Esophagus muscularis mucosa (tissue), 4 donors: ENCODE data around the gene OR1K1. TPM values are rescaled to one million over a fixed set of nuclear protein-coding genes. Genes with fewer than 3 reads are reported as not detected.
A peak's percentile ranks its signal among the peaks of the same experiment; 100 is the strongest.

Experiments
- DNase-seq: peaks from one replicate; pipeline ENCODE4 v3.0.0-alpha.2; 2017; ENCODE audit errors: extremely low spot score
- H3K27ac ChIP-seq, 4 donors: fragments of 200-600 bp; sonication (generic); replicated peaks in 1 of 4; 1 replicate in 3 of 4; 2 replicates in 1 of 4; pipeline ENCODE4 v1.5.1; 2016 to 2019; ENCODE audit warnings: mild to moderate bottlenecking in 1 of 4
- H3K27me3 ChIP-seq, 4 donors: fragments of 200-600 bp; sonication (generic); one replicate each; pipeline versions ENCODE4 v1.5.1 to v1.6.0; 2016 to 2019
- H3K36me3 ChIP-seq, 4 donors: fragments of 200-600 bp; sonication (generic); one replicate each; pipeline ENCODE4 v1.5.1; 2016 to 2019
- H3K4me1 ChIP-seq, 4 donors: fragments of 200-600 bp; sonication (generic); one replicate each; pipeline ENCODE4 v1.5.1; 2016 to 2019
- H3K4me3 ChIP-seq, 4 donors: fragments of 200-600 bp; sonication (generic); 1 replicate in 2 of 4; 2 replicates in 2 of 4; pipeline ENCODE4 v1.5.1; 2016 to 2019; ENCODE audit warnings: mild to moderate bottlenecking in 4 of 4, moderate library complexity in 1 of 4
- H3K9me3 ChIP-seq, 4 donors: fragments of 200-600 bp; sonication (generic); 1 replicate in 3 of 4; 2 replicates in 1 of 4; pipeline ENCODE4 v1.5.1; 2016 to 2019
- EP300 ChIP-seq: sonication (generic); formaldehyde crosslinking; IDR thresholded peaks from one replicate; pipeline ENCODE4 v1.6.1; 2017; ENCODE audit warnings: antibody characterized with exemption
- POLR2A ChIP-seq: fragments of 450-650 bp; IDR thresholded peaks from one replicate; pipeline ENCODE4 v1.6.1; 2017; ENCODE audit warnings: antibody characterized with exemption, moderate library complexity, mild to moderate bottlenecking, low read depth
- POLR2AphosphoS5 ChIP-seq, 2 donors: sonication (generic); formaldehyde crosslinking; IDR thresholded peaks; one replicate each; pipeline ENCODE4 v1.6.1; 2017; ENCODE audit warnings: antibody characterized with exemption in 2 of 2
- WGBS: methylation state at CpG from one replicate; pipeline ENCODE4 v1.1.5; 2018; 5-methylcytosine and 5-hydroxymethylcytosine counted together
- intact Hi-C: fragments of 100-400 bp; cut with DNase I; formaldehyde crosslinking; loops from one replicate; pipeline ENCODE4 v1.15.1; 2023
- total RNA-seq, 4 donors: library from RNA; depleted of rRNA; stranded (reverse); fragments of >200 nt; gene quantifications; one replicate each; pipeline versions ENCODE4 v1.1.0 to v1.2.1, GENCODE V29; 2016
- TF ChIP-seq, protein P1 (sequence below), 3 experiments: fragments of 200-600 bp in 2 of 3; fragments of 450-650 bp in 1 of 3; sonication (generic) in 2 of 3; IDR thresholded peaks; one replicate each; pipeline ENCODE4 v1.5.1; 2017 to 2019; ENCODE audit warnings: antibody characterized with exemption in 3 of 3, mild to moderate bottlenecking in 2 of 3, moderate library complexity in 1 of 3

The OR1K1 gene
- total RNA-seq, 4 donors from 2014 or later = not detected

DNA sequence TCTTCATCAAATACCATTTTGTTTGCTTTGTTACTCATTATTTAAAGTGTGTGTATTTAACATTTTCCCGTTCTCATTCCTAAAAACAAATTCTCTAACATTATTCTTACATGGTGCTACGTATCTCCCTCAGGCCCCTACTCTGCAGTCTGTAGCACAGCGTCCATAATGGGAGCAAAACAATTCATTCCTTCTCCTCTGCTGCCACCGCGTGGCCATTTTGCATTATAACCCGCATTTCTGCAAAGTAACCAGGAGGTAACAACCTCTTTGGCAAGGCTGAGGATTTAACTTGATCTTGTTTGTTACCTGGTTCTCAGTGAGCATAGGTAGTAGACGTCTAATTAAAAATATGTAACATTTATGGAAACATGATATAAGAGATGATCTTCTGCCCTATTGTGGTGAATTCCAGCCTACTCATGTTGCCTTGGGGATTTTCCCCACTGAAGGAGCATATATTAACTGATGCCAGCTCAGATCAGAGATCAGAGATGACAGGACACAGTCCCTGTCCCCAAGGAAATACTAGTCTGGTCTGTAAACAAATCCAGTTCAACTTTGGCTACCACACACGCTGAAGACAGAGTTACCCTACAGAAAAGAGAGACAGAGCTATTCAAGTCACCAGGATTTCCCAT lies 10.5 kb downstream of the OR1K1 start:
- 4% methylated on average over 8 of the region's 8 CpGs for WGBS
- intact Hi-C loops = loop anchor here (2.0 kb wide), 1 partner anchor 346 kb away; no protein-coding TSS in a partner anchor
- Histone ChIP-seq H3K27ac (no peak overlapping the region), H3K4me3 (no peak overlapping the region), H3K4me1 (peaks cover 0 to 7% (median 2%) of the 10 kb centered on the region in 4 donors), H3K36me3 (peaks cover 0 to 7% (median 2%) of the 10 kb centered on the region in 4 donors), H3K27me3 (no peaks in the 10 kb centered on the region), H3K9me3 (no peaks in the 10 kb centered on the region)
- TF ChIP-seq, protein P1, sequence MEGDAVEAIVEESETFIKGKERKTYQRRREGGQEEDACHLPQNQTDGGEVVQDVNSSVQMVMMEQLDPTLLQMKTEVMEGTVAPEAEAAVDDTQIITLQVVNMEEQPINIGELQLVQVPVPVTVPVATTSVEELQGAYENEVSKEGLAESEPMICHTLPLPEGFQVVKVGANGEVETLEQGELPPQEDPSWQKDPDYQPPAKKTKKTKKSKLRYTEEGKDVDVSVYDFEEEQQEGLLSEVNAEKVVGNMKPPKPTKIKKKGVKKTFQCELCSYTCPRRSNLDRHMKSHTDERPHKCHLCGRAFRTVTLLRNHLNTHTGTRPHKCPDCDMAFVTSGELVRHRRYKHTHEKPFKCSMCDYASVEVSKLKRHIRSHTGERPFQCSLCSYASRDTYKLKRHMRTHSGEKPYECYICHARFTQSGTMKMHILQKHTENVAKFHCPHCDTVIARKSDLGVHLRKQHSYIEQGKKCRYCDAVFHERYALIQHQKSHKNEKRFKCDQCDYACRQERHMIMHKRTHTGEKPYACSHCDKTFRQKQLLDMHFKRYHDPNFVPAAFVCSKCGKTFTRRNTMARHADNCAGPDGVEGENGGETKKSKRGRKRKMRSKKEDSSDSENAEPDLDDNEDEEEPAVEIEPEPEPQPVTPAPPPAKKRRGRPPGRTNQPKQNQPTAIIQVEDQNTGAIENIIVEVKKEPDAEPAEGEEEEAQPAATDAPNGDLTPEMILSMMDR (IDR thresholded peaks at IDR 0.05) = peak; percentile 76 to 84 (median 78)
- TF ChIP-seq POLR2AphosphoS5 (IDR thresholded peaks at IDR 0.05) (peak in 1 of 2 donors; percentile 36), EP300 (no peak), POLR2A (no peak)
- DNase-seq = no peak

DNA sequence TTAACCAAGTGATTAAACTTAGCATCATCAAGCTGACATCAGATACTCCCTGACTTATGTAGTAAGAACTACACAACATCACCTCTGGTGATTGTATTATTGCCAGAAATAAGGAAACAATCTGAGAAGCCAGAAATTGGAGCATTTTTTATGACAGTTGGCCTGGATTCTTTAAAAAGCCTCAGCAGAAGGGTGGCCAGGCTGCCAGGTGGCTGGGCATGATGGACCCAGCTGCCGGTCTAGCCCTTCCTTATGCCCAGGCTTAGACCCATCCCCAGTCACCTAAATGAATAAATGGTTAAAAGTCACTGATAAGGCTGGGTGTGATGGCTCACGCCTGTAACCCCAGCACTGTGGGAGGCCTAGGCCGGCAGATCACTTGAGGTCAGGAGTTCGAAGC lies 12.8 kb downstream of the OR1K1 start:
- no peak for DNase-seq
- no peaks in the 10 kb centered on the region for H3K9me3 ChIP-seq
- no peaks in the 10 kb centered on the region for H3K27me3 ChIP-seq
- H3K27ac ChIP-seq = no peak overlapping the region
- intact Hi-C loops = no loop called here
- H3K4me1 ChIP-seq = peaks cover 0 to 8% (median 6%) of the 10 kb centered on the region in 4 donors
- peaks cover 0 to 28% (median 11%) of the 10 kb centered on the region in 4 donors for H3K36me3 ChIP-seq
- WGBS = 89% methylated on average over 4 of the region's 4 CpGs
- TF ChIP-seq POLR2A (no peak), EP300 (no peak), POLR2AphosphoS5 (IDR thresholded peaks at IDR 0.05) (no peak)
- TF ChIP-seq, protein P1 (IDR thresholded peaks at IDR 0.05) = no peak
- H3K4me3 ChIP-seq = no peak overlapping the region

DNA sequence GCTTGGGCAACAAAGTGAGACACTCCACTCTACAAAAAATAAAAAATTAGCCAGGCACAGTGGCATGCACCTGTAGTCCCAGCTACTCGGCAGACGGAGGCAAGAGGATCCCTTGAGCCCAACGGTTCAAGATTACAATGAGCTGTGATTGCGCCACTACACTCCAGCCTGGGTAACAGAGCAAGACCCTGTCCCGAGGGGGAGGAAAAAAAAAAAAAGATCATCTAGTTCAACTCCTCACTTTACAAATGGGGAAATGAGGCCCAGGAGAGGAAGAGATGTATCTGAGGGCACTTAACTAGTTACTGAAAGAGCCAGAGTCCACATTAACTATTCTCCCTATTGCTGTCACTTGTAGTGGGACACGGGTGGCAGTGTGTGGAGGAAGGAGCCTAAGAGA lies 14.6 kb downstream of the OR1K1 start:
- Histone ChIP-seq H3K4me3 (no peak overlapping the region), H3K9me3 (no peaks in the 10 kb centered on the region), H3K4me1 (peaks cover 4 to 17% (median 8%) of the 10 kb centered on the region in 4 donors), H3K27ac (no peak overlapping the region), H3K27me3 (no peaks in the 10 kb centered on the region), H3K36me3 (peaks cover 0 to 34% (median 16%) of the 10 kb centered on the region in 4 donors)
- WGBS = 92% methylated on average over 6 of the region's 6 CpGs
- DNase-seq = no peak
- intact Hi-C loops = no loop called here
- TF ChIP-seq EP300 (no peak), POLR2AphosphoS5 (IDR thresholded peaks at IDR 0.05) (no peak), POLR2A (no peak)
- TF ChIP-seq, protein P1 (IDR thresholded peaks at IDR 0.05) = no peak

DNA sequence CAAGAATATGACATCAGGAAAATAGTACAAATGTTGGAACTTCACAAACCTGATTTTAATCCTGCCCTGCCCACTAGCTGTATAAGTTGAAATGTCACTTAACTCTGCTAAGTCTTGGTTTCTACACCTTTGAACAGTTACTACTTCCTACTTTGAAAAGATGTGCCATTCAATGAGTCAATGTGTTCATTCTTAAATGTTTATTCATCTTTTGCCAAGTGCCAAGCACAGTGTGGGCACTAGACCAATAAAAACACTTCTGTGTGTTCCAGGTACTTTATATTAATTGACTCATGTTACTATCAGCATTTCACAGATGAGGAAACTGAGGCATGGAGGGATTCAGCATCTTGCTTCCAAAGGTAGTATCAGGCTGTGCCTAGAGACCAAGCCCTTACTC lies 15.6 kb downstream of the OR1K1 start:
- Histone ChIP-seq H3K9me3 (no peaks in the 10 kb centered on the region), H3K27me3 (no peaks in the 10 kb centered on the region), H3K27ac (peak overlapping the region in 2 of 4 donors; percentile 4 to 18), H3K4me1 (peaks cover 8 to 21% (median 14%) of the 10 kb centered on the region in 4 donors), H3K36me3 (peaks cover 0 to 44% (median 24%) of the 10 kb centered on the region in 4 donors), H3K4me3 (no peak overlapping the region)
- TF ChIP-seq EP300 = no peak
- TF ChIP-seq, protein P1 (IDR thresholded peaks at IDR 0.05) = no peak
- TF ChIP-seq POLR2A = no peak
- TF ChIP-seq POLR2AphosphoS5 (IDR thresholded peaks at IDR 0.05) = no peak
- intact Hi-C loops = no loop called here
- DNase-seq = no peak
